Measurements from ENCODE around the gene CLDN12.

DNA sequence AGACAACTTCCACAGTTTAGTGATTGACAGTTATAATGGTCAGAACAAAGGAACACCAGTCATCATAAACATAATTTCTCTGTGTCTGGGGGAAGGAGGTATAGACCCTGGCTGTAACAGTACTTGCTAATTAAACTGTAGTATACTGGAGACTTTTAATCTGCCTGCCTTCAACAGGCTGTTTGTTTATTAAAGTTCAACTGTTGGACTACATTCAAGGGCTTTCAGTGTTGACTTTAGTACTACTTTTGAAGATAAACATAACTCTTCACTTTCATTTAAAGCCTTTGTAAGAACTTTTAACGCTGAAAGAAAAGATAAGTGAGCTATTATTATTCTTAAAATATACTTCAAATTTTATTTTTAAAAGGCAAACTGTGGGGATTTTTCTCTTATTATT is 50.7 kb downstream of the CLDN12 start:
- TF ChIP-seq, protein P1, sequence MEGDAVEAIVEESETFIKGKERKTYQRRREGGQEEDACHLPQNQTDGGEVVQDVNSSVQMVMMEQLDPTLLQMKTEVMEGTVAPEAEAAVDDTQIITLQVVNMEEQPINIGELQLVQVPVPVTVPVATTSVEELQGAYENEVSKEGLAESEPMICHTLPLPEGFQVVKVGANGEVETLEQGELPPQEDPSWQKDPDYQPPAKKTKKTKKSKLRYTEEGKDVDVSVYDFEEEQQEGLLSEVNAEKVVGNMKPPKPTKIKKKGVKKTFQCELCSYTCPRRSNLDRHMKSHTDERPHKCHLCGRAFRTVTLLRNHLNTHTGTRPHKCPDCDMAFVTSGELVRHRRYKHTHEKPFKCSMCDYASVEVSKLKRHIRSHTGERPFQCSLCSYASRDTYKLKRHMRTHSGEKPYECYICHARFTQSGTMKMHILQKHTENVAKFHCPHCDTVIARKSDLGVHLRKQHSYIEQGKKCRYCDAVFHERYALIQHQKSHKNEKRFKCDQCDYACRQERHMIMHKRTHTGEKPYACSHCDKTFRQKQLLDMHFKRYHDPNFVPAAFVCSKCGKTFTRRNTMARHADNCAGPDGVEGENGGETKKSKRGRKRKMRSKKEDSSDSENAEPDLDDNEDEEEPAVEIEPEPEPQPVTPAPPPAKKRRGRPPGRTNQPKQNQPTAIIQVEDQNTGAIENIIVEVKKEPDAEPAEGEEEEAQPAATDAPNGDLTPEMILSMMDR (IDR thresholded peaks at IDR 0.05), result no peak
- no peak for TF ChIP-seq POLR2A (IDR thresholded peaks at IDR 0.05)
- no peak for TF ChIP-seq POLR2AphosphoS5 (IDR thresholded peaks at IDR 0.05)
